Activated gamma-delta T cell (primary cell): ENCODE measurements around the gene UNC13A.
A peak's percentile ranks its signal among the peaks of the same experiment; 100 is the strongest.

Source experiments
- DNase-seq: peaks from one replicate; lab custom pipeline; 2025; lab: John Stamatoyannopoulos, UW
- total RNA-seq, 2 donors: gene quantifications; one replicate each; lab custom pipeline; 2026; lab: John Stamatoyannopoulos, UW

The UNC13A gene
- 0.26 reads per million in 2 donors for total RNA-seq

DNA sequence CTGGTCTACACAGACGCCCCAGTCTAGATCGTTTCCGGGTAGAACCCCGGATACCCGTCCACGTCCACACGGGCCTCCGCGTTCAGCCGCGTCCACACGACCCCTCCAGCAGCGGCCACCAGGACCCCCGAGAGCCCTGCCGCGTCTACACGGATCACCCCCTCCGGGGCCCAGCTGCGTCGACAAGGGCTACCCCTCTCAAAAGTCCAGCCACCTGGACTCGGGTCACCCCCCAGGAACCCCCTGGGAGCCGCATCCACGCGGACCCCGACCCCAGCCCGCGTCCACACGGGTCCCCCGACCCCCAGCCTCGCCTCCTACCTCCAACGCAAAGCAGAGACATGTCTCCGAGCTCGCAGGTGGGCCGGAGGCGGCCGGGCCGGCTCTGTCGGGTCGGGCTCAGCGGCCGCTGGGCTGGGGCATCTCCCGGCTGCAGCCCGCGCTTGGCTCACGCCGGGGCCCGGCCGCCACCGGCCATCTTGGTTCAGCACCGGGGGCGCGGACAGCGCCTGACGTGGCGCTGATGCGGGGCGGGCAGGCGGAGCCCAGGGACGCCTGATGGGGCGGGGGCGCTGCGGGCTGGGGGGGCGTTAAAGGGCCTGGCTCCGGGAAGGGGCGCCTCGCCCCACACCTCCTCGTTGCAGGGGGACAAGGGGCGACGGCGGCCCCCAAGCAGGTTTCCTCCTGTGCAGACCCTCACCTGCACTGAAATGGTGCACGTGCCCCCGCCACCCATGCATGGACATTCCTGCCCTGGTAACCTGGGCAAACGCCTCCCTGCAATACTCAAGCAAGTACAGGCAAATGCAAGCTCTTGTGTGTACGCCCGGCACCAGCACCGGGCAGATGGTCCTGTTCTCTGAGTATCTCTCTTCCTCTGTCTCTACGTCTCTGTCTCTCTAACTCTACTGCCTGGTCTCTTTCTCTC, at the start of gene UNC13A:
Gene UNC13A, minus strand, starts transcription at position 498 of the 928 bp plus-strand sequence. Its CDS starts 155 bp downstream, at position 343.
- peak; percentile 38 for DNase-seq

DNA sequence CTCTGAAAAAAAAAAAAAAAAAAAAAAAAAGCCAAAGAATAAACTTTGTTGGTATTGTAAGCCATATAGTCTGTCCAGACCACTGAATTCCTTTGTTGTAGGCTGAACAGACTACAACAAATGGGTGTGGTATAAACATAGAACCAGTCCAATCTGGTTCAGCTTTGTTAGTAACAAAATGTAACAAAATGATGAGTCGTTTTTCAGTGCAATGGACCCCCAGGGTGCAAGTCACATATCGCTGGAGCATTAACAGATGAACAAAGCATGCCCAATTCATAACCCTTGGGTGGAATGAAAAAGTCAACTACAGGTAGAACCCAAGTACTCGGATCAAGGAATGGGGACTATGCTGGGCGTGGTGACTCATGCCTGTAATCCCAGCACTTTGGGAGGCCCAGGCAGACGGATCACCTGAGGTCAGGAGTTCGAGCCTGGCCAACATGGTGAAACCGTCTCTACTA, 49.6 kb upstream of the UNC13A start:
- no peak for DNase-seq

DNA sequence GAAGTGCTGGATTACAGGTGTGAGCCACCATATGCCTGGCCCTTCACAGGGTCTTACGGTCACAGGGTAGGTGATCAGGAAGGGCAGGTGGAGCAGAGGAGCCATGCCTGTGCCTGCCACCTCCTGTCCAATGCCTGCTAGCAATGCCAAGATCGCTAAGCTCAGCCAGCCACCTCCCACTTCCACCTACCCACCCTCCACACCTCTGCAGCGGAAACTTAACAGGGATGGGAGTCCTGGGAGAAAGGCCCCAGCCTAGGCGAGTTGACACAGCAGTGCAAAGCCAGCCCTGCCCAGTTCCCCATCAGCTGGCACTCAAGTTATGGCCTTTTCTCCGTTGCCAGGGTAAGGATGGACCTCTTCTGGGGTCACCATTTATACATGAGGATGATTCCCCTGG, 47.3 kb upstream of the UNC13A start:
- DNase-seq: no peak

DNA sequence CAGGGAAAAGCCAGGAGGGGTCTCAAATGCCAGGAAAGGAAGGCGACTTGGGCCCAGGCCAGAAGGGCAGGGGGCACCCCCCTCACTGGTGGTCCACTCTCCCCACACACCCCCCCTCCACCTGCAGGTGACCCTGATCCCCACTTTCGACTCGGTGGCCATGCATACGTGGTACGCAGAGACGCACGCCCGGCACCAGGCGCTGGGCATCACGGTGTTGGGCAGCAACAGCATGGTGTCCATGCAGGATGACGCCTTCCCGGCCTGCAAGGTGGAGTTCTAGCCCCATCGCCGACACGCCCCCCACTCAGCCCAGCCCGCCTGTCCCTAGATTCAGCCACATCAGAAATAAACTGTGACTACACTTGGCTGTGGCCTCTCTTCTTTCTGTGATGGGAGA, 46.0 kb upstream of the UNC13A start:
- DNase-seq: no peak

DNA sequence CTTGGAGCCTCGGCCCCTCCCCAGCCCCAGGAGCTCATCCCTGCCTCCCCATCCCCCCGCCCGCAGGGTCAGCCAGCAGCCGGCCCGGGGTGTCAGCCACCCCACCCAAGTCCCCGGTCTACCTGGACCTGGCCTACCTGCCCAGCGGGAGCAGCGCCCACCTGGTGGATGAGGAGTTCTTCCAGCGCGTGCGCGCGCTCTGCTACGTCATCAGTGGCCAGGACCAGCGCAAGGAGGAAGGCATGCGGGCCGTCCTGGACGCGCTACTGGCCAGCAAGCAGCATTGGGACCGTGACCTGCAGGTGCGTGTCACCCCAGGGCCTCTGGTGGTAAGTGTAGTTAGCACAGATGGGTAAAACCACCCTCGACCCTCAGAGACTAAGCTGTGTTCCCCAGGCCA, 45.0 kb upstream of the UNC13A start:
- DNase-seq: no peak

DNA sequence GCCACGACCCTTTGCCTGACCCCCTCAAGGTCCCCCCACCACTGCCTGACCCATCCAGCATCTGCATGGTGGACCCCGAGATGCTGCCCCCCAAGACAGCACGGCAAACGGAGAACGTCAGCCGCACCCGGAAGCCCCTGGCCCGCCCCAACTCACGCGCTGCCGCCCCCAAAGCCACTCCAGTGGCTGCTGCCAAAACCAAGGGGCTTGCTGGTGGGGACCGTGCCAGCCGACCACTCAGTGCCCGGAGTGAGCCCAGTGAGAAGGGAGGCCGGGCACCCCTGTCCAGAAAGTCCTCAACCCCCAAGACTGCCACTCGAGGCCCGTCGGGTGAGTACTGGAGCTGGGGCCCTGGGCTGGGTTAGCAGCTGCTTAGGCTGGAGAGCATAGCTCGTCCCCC, 39.7 kb upstream of the UNC13A start:
- DNase-seq: no peak

DNA sequence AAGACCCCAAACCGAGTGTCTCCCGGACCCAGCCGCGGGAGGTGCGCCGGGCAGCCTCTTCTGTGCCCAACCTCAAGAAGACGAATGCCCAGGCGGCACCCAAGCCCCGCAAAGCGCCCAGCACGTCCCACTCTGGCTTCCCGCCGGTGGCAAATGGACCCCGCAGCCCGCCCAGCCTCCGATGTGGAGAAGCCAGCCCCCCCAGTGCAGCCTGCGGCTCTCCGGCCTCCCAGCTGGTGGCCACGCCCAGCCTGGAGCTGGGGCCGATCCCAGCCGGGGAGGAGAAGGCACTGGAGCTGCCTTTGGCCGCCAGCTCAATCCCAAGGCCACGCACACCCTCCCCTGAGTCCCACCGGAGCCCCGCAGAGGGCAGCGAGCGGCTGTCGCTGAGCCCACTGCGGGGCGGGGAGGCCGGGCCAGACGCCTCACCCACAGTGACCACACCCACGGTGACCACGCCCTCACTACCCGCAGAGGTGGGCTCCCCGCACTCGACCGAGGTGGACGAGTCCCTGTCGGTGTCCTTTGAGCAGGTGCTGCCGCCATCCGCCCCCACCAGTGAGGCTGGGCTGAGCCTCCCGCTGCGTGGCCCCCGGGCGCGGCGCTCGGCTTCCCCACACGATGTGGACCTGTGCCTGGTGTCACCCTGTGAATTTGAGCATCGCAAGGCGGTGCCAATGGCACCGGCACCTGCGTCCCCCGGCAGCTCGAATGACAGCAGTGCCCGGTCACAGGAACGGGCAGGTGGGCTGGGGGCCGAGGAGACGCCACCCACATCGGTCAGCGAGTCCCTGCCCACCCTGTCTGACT, 39.0 kb upstream of the UNC13A start:
- DNase-seq: no peak

DNA sequence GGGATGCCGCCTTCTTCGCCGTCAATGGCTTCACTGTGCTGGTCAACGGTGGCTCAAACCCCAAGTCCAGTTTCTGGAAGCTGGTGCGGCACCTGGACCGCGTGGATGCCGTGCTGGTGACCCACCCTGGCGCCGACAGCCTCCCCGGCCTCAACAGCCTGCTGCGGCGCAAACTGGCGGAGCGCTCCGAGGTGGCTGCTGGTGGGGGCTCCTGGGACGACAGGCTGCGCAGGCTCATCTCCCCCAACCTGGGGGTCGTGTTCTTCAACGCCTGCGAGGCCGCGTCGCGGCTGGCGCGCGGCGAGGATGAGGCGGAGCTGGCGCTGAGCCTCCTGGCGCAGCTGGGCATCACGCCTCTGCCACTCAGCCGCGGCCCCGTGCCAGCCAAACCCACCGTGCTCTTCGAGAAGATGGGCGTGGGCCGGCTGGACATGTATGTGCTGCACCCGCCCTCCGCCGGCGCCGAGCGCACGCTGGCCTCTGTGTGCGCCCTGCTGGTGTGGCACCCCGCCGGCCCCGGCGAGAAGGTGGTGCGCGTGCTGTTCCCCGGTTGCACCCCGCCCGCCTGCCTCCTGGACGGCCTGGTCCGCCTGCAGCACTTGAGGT, 38.1 kb upstream of the UNC13A start:
- no peak for DNase-seq

DNA sequence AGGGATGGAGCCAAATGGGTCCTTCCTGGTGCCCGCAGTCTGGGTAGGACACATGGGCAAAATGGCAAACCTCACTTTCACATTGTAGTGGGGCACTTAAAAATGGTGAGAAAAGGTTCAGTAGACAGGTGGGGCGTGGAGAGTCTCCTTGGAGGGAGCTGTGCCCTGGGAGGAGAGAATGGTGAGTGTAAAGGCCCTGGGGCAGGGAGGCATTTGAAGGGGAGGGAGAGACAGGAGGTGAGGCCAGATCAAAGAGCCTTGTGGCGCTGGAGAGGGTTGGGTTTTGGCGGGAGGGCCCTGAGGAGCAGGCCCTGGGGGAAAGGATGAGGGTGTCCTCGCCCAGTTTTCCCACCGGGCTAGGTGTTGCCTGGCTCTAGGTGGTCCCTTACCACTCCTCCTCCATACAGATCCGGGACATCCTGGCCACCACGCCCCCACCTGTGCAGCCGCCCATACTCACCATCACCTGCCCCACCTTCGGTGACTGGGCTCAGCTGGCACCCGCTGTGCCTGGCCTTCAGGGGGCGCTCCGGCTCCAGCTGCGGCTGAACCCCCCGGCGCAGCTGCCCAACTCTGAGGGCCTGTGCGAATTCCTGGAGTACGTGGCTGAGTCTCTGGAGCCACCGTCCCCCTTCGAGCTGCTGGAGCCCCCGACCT, 37.4 kb upstream of the UNC13A start:
- DNase-seq: no peak

DNA sequence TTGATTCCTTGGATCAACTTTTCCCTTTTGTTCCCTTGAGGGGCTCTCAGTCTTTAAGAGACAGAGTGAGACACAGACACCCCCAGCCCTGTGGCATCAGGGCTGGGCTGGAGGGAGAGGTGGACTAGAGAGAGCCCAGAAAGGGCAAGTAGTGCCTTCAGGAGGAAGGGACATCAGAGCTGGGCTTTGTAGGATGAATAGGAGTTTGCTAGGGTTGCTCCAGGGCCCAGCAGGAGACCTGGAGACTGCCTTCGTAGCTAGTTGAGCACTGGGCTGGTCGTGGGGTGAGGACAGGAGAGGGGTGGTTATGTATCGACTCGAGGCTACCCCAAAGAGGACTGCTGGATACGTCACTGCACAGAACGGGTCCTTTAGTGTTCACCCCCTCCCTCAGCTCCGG, 36.5 kb upstream of the UNC13A start:
- no peak for DNase-seq

DNA sequence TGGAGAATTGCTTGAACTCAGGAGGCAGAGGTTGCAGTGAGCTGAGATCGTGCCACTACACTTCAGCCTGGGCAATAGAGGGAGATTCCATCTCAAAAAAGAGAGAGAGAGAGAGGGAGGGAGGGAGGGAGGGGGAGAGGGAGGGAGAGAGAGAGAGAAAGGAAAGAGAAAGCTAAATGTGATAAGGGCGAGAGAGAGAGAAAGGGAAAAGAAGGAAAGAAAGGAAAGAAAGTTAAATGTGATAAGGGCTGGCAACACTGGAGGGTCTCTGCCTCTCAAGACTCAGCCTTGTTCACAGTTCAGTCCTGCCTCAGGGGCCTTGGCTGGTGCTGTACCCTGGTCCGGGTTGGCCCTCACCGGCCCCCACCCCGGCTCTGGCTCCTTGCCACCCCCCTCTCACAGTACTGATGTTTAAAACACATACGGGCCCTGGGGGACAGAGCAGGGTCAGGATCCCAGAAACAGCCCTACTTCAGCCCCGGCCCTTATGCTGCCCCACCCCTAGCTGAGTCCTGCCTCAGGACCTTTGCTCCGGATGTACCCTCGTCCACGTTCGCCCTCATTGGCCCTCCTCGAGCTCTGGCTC, 34.6 kb upstream of the UNC13A start:
- no peak for DNase-seq

DNA sequence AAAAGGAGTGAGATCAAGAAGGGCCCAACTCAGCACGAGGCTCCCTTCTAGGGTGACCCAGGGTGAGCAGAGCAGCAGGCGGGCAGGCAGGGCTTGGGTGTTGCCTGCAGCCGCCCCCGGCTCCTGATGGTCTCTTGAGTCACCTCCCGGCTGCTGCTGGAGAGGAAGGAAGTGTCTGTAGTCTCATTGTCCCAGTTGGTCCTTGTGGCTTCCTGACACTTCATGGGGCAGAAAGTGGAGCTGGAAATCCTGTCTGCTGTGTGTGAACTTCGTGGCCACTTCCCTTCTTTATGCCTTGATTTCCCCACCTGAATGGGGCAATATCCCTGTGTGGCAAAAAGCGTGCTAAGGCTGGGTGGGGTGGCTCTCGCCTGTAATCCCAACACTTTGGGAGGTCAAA, 33.7 kb upstream of the UNC13A start:
- DNase-seq: no peak

DNA sequence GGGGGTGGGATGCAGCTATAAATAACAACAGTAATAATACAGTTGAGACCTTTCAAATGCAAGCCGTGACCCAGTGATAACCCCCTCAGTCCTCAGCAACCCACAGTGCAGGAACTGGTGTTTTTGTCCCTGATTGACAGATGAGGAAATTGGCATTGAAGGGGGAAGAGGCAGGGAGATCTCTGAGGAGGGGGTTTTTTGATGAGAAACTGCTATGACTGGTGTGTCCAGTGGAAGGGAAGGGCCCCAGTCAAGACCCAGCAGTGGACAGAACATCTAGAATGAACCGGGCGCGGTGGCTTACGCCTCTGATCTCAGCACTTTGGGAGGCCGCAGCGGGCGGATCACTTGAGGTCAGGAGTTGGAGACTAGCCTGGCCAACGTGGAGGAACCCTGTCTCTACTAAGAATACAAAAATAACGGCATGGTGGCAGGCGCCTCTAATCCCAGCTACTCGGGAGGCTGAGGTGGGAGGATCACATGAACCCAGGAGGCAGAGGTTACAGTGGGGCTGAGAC, 33.0 kb upstream of the UNC13A start:
- no peak for DNase-seq

DNA sequence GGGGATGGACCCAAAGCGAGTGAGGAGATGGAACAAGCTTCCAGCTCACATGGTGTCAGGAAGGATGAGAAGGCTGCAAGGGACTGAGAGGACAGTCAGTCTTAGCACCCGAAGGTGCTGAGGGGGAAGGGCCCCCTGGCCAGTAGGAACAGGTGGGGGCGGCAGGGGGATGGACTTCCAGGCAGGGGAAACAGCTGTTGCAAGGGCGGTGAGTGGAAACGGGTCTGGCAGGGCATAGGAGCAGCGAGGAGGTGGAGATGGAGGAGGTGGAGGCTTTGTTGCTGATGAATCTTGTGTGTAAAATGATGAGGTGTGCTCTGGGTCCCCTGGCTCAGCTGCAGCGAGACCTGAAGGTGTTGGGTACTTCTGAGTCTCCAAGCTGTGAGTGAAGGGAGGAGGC, 32.3 kb upstream of the UNC13A start:
- no peak for DNase-seq

DNA sequence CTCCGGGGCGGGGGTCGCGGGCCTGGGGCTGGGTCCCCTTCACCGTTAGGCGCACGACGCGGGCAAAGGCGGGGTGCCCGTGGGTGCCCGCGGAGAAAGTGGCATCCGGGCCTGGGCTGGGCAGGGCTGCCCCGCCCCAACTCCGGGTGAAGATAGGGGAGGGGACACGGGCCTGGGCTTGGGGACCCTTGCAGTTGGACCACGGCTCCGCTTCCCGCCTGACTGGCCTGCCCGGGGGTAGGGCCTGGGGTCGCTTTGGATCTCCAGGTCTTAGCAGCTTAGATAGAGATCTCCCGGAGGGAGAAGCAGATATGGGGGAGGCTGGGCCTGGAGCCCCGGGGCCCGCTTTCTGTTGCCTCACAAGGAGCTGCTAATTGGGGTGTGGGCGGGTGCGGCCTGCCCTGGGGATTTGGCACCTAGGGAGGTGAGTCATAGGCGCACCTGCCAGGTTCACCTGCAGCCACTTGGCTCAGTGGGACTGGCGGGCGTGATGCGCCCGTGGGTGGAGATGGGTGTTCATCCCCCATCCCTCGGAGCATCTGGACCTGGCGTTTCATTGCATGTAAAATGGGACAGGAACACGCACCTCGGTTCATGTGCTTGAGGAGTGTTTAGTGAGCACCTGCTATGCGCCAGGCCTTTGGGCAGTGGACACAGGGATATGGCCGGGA, 31.7 kb upstream of the UNC13A start:
- no peak for DNase-seq

DNA sequence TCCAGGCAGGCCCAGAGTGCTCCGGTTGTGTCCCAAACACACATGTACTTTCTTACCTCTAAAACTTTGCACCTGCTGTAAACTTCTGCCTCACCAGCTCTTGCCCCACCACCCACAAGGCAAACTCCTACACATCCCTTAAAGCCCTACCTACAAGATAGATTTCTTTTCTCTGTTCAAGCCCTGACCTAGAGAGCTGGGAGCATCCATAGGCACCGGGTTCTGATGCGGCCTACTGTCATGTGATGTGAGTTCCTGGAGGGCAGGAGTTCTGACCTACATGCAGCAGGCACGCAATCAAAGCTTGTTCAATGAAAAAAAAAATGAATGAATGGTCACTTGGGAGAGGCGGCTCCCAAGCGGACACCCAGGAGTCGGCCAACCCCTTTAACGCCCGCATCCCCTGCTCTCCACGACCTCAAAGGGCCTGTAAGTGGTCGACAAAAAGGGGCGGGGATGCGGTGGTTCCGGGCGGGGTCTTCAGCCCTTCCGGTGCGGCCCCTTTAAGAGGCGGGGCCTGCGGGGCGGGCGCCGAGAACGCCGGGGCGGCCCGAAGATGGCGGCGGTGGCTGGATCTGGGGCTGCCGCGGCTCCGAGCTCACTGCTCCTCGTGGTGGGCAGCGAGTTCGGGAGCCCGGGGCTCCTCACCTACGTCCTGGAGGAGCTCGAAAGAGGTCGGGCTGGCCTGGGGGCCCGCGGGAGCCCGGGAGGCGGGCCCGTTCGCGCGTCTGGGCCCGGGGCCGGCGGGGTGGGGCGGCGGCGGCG, 31.0 kb upstream of the UNC13A start, which contains the start of gene MAP1S:
Gene MAP1S, plus strand, starts transcription at position 534 of the 765 bp plus-strand sequence. Its CDS starts 23 bp downstream, at position 557.
- peak; percentile 44 for DNase-seq

DNA sequence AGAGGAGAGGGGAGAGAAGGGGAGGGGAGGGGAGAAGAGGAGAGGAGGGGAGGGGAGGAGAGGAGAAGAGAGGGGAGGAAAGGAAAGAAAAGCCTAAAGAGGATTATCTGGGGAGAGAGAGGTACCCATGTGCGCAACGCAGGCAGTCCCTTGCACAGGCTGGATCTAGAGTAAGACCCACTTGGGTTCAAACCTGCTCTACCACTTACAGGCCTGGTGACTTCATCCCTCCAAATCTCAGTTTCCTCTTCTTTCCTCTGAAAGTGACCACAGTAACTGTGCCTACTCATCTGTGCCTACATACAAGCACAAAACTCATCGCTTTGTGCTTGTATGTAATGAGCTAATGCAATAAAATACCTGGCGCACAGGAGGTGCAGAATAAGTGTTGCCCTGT, 30.4 kb upstream of the UNC13A start:
- no peak for DNase-seq

DNA sequence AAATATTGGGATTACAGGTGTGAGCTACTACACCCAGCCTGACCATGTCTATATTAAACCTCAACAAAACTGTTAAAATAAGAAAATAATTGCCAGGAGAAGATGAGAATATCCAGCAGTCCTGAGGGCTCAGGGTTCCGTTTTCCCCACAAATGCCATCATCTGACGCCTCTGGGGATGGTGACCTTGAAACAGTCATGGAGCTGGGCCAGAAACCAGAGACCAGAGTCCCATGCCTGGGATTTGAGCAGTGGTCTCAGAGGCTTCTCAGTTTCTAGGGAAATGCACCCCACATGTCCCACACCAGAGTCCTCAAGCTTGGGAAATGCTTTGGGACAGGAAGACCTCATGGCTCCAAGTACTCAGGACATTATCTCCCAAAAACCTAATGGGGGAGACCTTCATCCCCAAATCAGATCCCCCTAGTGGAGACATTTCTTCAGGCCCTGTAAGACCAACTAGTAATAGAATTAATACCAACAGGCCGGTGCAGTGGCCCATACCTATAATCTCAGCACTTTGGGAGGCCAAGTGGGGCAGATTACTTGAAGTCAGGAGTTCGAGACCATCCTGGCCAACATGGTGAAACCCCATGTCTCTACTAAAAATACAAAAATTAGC, 28.3 kb upstream of the UNC13A start:
- DNase-seq: no peak

DNA sequence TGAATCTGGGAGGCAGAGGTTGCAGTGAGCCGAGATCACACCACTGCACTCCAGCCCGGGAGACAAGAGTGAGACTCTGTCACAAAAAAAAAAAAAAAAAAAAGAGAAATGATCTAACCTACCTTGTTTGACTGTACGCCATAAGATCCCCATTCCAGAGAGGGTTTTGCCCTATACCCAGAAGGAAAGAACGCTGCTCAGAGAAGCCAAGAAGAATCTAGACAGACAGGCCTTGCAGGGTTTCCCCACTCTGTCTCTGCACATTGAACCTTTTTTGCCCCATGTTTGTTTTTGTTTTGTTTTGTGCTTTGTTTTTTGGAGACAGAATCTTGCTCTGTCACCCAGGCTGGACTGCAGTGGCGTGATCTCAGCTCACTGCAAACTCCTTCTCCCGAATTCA, 23.7 kb upstream of the UNC13A start:
- no peak for DNase-seq
